Spleen (tissue), 11 donors: ENCODE measurements around the gene LUZP4. TPM values are rescaled to one million over a fixed set of nuclear protein-coding genes. Genes with fewer than 3 reads are reported as not detected.

ENCODE experiments used
- DNase-seq: peaks from one replicate; pipeline ENCODE4 v3.0.0-alpha.2; 2020
- H3K27ac ChIP-seq, 8 donors: fragments of 200-600 bp; sonication (generic) in 7 of 8; 1 replicate in 4 of 8; 2 replicates in 4 of 8; pipeline versions ENCODE4 v1.5.0 to v1.8.0; 2016 to 2021; ENCODE audit warnings: inconsistent platforms in 4 of 8, mild to moderate bottlenecking in 4 of 8, moderate library complexity in 1 of 8
- H3K27me3 ChIP-seq, 7 donors: fragments of 200-600 bp; sonication (generic) in 6 of 7; replicated peaks in 1 of 7; 1 replicate in 4 of 7; 2 replicates in 3 of 7; pipeline versions ENCODE4 v1.5.0 to v1.8.0; 2016 to 2021; ENCODE audit warnings: inconsistent platforms in 3 of 7, mild to moderate bottlenecking in 1 of 7
- H3K36me3 ChIP-seq, 6 donors: fragments of 200-600 bp; sonication (generic) in 5 of 6; 1 replicate in 4 of 6; 2 replicates in 2 of 6; pipeline versions ENCODE4 v1.5.0 to v1.8.0; 2016 to 2021; ENCODE audit warnings: inconsistent platforms in 2 of 6
- H3K4me1 ChIP-seq, 6 donors: fragments of 200-600 bp; sonication (generic) in 5 of 6; 1 replicate in 3 of 6; 2 replicates in 3 of 6; pipeline versions ENCODE4 v1.5.0 to v1.8.0; 2016 to 2021; ENCODE audit warnings: inconsistent platforms in 3 of 6
- H3K4me3 ChIP-seq, 8 donors: fragments of 200-600 bp; sonication (generic) in 7 of 8; 1 replicate in 4 of 8; 2 replicates in 4 of 8; pipeline versions ENCODE4 v1.5.0 to v1.8.0; 2016 to 2021; ENCODE audit warnings: inconsistent platforms in 4 of 8, mild to moderate bottlenecking in 4 of 8, moderate library complexity in 2 of 8
- H3K9me3 ChIP-seq, 8 donors: fragments of 200-600 bp; sonication (generic) in 7 of 8; 1 replicate in 4 of 8; 2 replicates in 4 of 8; pipeline versions ENCODE4 v1.5.0 to v1.8.0; 2016 to 2021; ENCODE audit warnings: inconsistent platforms in 4 of 8
- CTCF ChIP-seq, 11 experiments: fragments of 200-600 bp in 7 of 11; fragments of 450-650 bp in 4 of 11; sonication (generic) in 4 of 11; IDR thresholded peaks in 8 of 11; conservative IDR thresholded peaks in 3 of 11; 1 replicate in 7 of 11; 2 replicates in 4 of 11; pipeline versions ENCODE4 v1.4.0 to v1.8.0; 2016 to 2021; ENCODE audit warnings: antibody characterized with exemption in 11 of 11, inconsistent platforms in 4 of 11, mild to moderate bottlenecking in 1 of 11
- POLR2A ChIP-seq, 3 donors: fragments of 450-650 bp; IDR thresholded peaks; one replicate each; pipeline ENCODE4 v1.5.1; 2017; ENCODE audit warnings: antibody characterized with exemption in 3 of 3, mild to moderate bottlenecking in 1 of 3
- POLR2AphosphoS5 ChIP-seq, 3 donors: sonication (generic); formaldehyde crosslinking; IDR thresholded peaks; one replicate each; pipeline ENCODE4 v1.5.1; 2017; ENCODE audit warnings: antibody characterized with exemption in 3 of 3
- WGBS, 5 donors: extraction: QIAGEN DNeasy Blood & Tissue Kit in 3 of 5; methylation state at CpG; one replicate each; pipeline versions ENCODE4 v1.1.5 to v1.1.7; 2013 to 2018; 5-methylcytosine and 5-hydroxymethylcytosine counted together
- intact Hi-C: fragments of 100-400 bp; cut with DNase I; formaldehyde crosslinking; loops from one replicate; pipeline ENCODE4 v1.15.0; 2023; ENCODE audit warnings: low total_unique reads
- polyA plus RNA-seq, 3 donors: library from polyadenylated mRNA; stranded (reverse); fragments of 200-250 nt; gene quantifications; one replicate each; pipeline ENCODE4 v1.2.1, GENCODE V29; 2013
- total RNA-seq, 7 donors: library from RNA; depleted of rRNA in 3 of 7; stranded (reverse); fragments of >200 nt in 3 of 7; fragmentation: NEBNext Ultra II Directional in 4 of 7; extraction: Animal tissue kit (Norgen Biotek cat#: 25700) in 4 of 7; gene quantifications; one replicate each; pipeline versions ENCODE4 v1.1.0 to v1.2.1, GENCODE V29; 2016 to 2021
- donor health status: healthy with polysubstance abuse.
- donor health status: DM: no; HTN: no; CAD: no; lungs with moderate emphysema.
- donor health status: DM: no; HTN: no; CAD: no.
- donor health status: Bipolar disorder and iron deficiency.
- donor health status: healthy.
- donor health status: DM: no; HTN: no; CAD: no.
- donor health status: DM: yes; HTN: yes; CAD: no.

LUZP4 gene
- total and polyA plus RNA-seq, 10 donors = not detected

DNA sequence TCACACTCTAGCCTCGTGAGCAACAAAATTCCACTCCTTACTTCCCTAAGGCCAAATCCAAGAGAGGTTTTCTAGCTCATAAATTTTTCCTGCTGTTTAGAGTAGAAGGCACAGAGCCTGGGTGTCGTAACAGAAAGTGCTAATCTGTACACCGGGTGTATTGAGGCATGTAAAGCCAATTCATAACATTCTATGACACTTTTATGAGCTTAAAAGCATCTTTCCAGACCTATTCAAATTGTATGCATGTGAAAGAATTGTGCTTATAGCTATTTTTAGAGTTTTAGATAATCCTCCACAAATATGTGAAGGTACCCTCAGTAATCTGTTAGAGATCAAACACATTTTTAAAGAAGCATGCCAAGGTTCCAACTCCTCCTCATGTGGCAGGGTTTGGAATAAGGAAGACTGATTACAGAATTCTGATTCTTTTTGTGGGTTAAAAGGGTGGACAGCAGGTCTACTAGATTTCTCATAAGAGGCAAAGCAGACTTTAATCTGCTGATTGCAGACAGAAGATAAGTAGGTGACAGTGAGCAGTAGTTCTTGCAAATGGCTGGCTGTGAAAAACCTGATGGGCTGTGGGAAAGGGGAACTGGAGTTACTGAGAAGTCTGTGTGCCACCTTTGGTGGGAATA, 30.2 kb upstream of the LUZP4 start:
- TF ChIP-seq POLR2AphosphoS5 (IDR thresholded peaks at IDR 0.05) (no peak), POLR2A (IDR thresholded peaks at IDR 0.05) (no peak)
- Histone ChIP-seq H3K4me3 (no peak overlapping the region), H3K4me1 (no peaks in the 10 kb centered on the region), H3K36me3 (no peaks in the 10 kb centered on the region), H3K27ac (no peak overlapping the region), H3K9me3 (no peaks in the 10 kb centered on the region), H3K27me3 (peaks cover 0 to 8% (median 0%) of the 10 kb centered on the region in 7 donors)
- DNase-seq = no peak
- intact Hi-C loops = no loop called here
- WGBS, 5 donors = 59 to 81% (median 78%) methylated on average over 3 of the region's 3 CpGs

- Histone ChIP-seq H3K27me3 (peaks cover 0 to 8% (median 0%) of the 10 kb centered on the region in 7 donors), H3K27ac (no peak overlapping the region), H3K4me3 (no peak overlapping the region), H3K4me1 (no peaks in the 10 kb centered on the region), H3K9me3 (no peaks in the 10 kb centered on the region), H3K36me3 (no peaks in the 10 kb centered on the region)
- TF ChIP-seq POLR2A (IDR thresholded peaks at IDR 0.05) (no peak), POLR2AphosphoS5 (IDR thresholded peaks at IDR 0.05) (no peak), CTCF (IDR thresholded peaks at IDR 0.05 in 8 of 11, conservative IDR thresholded peaks at IDR 0.05 in 3 of 11) (no peak)
- intact Hi-C loops = no loop called here
- WGBS, 5 donors = 87 to 98% (median 90%) methylated on average over 3 of the region's 3 CpGs
- DNase-seq = no peak
These were observed 29.2 kb upstream of the LUZP4 start for GRCh38 chrX:115260330-115260729.

GRCh38 chrX:115261148-115261547, 28.4 kb upstream of the LUZP4 start:
- Histone ChIP-seq H3K9me3 (no peaks in the 10 kb centered on the region), H3K27me3 (peaks cover 0 to 8% (median 0%) of the 10 kb centered on the region in 7 donors), H3K4me1 (no peaks in the 10 kb centered on the region), H3K27ac (no peak overlapping the region), H3K4me3 (no peak overlapping the region), H3K36me3 (no peaks in the 10 kb centered on the region)
- no peak for TF ChIP-seq POLR2AphosphoS5 (IDR thresholded peaks at IDR 0.05)
- intact Hi-C loops = no loop called here
- DNase-seq = no peak
- 64 to 87% (median 66%) methylated on average over 1 to 2 of the region's 2 CpGs for WGBS, 5 donors

DNA sequence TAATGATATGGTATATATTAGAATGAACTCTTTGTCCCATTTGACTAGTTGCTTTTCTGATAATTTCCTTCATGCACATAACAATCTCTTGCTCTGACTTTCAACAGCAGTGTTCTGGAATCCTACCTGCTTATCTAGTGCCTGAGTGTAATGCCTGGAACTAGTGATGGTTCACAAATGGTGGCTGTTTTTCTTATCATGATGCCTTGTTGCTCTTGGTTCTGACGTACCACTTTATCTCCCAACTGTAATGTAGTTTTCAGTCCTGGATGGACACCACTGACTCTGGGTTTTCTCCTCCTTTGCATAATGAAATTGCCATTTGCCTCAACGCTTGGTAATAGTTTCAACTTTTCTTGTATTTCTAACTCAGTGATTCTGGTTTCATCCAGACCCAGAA, 25.5 kb upstream of the LUZP4 start:
- H3K4me3 ChIP-seq = no peak overlapping the region
- intact Hi-C loops = no loop called here
- WGBS, 5 donors = 77 to 93% (median 87%) methylated on average over 2 of the region's 2 CpGs

More for the DNA sequence above, 25.5 kb upstream of the LUZP4 start:
- no peaks in the 10 kb centered on the region for H3K9me3 ChIP-seq
- H3K27ac ChIP-seq = no peak overlapping the region
- no peak for TF ChIP-seq CTCF (IDR thresholded peaks at IDR 0.05 in 8 of 11, conservative IDR thresholded peaks at IDR 0.05 in 3 of 11)
- TF ChIP-seq POLR2A (IDR thresholded peaks at IDR 0.05) = no peak
- TF ChIP-seq POLR2AphosphoS5 (IDR thresholded peaks at IDR 0.05) = no peak
- DNase-seq = no peak
- no peaks in the 10 kb centered on the region for H3K36me3 ChIP-seq
- peaks cover 0 to 8% (median 0%) of the 10 kb centered on the region in 7 donors for H3K27me3 ChIP-seq
- no peaks in the 10 kb centered on the region for H3K4me1 ChIP-seq
